Gastroesophageal sphincter (tissue), 3 donors: ENCODE results near the gene TNFAIP3.

ENCODE experiments used
- EP300 ChIP-seq: sonication (generic); formaldehyde crosslinking; IDR thresholded peaks from one replicate; pipeline ENCODE4 v1.6.1; 2017; ENCODE audit warnings: antibody characterized with exemption, mild to moderate bottlenecking
- TF ChIP-seq, protein P1 (sequence below), 4 experiments: fragments of 200-600 bp in 2 of 4; fragments of 450-650 bp in 2 of 4; sonication (generic) in 1 of 4; IDR thresholded peaks; one replicate each; pipeline ENCODE4 v1.5.1; 2017 to 2019; ENCODE audit warnings: antibody characterized with exemption in 4 of 4, mild to moderate bottlenecking in 2 of 4, moderate library complexity in 2 of 4

GRCh38 chr6:137846772-137847313, 20.2 kb upstream of the TNFAIP3 start:
- TF ChIP-seq, protein P1, sequence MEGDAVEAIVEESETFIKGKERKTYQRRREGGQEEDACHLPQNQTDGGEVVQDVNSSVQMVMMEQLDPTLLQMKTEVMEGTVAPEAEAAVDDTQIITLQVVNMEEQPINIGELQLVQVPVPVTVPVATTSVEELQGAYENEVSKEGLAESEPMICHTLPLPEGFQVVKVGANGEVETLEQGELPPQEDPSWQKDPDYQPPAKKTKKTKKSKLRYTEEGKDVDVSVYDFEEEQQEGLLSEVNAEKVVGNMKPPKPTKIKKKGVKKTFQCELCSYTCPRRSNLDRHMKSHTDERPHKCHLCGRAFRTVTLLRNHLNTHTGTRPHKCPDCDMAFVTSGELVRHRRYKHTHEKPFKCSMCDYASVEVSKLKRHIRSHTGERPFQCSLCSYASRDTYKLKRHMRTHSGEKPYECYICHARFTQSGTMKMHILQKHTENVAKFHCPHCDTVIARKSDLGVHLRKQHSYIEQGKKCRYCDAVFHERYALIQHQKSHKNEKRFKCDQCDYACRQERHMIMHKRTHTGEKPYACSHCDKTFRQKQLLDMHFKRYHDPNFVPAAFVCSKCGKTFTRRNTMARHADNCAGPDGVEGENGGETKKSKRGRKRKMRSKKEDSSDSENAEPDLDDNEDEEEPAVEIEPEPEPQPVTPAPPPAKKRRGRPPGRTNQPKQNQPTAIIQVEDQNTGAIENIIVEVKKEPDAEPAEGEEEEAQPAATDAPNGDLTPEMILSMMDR (IDR thresholded peaks at IDR 0.05), result no peak
- no peak for TF ChIP-seq EP300
